HUES48 (cell line): Measurements from ENCODE around the gene YWHAE.
A peak's percentile ranks its signal among the peaks of the same experiment; 100 is the strongest.
"Not testable (repeated sequence)": the region's sequence is repeated elsewhere in the genome, so short reads cannot be mapped to it uniquely, and the experiment has no call there.

ENCODE experiments used
- H3K27ac ChIP-seq: one replicate; pipeline ENCODE4 v1.7.0; 2013; ENCODE audit warnings: low read depth, low read length, inconsistent platforms
- H3K27me3 ChIP-seq: 2 replicates; pipeline ENCODE4 v1.6.1; 2013; ENCODE audit warnings: mild to moderate bottlenecking, low read length; ENCODE audit not compliant: control insufficient read depth, insufficient read depth
- H3K36me3 ChIP-seq: 2 replicates; pipeline ENCODE4 v1.6.1; 2013; ENCODE audit warnings: low read length; ENCODE audit not compliant: control insufficient read depth, insufficient read depth
- H3K4me1 ChIP-seq: 2 replicates; pipeline ENCODE4 v1.6.1; 2013; ENCODE audit warnings: mild to moderate bottlenecking, low read length; ENCODE audit not compliant: control insufficient read depth, insufficient read depth
- H3K4me3 ChIP-seq: 2 replicates; pipeline ENCODE4 v1.5.1; 2013; ENCODE audit warnings: mild to moderate bottlenecking, low read depth, low read length
- H3K9ac ChIP-seq: 2 replicates; pipeline ENCODE4 v1.6.1; 2013; ENCODE audit warnings: mild to moderate bottlenecking, low read depth, low read length, moderate library complexity
- H3K9me3 ChIP-seq: 2 replicates; pipeline ENCODE4 v1.6.1; 2013; ENCODE audit warnings: low read length; ENCODE audit not compliant: control insufficient read depth, insufficient read depth

Gene YWHAE

GRCh38 chr17:1372618-1373017, 27.4 kb downstream of the YWHAE start:
- H3K27me3 ChIP-seq, result no peaks in the 10 kb centered on the region
- 0 out of 2 replicates have a peak, but pooled peaks cover 1% of the 10 kb centered on the region for H3K4me1 ChIP-seq
- no peak overlapping the region for H3K27ac ChIP-seq
- H3K4me3 ChIP-seq, result no peak overlapping the region
- H3K36me3 ChIP-seq, result peaks cover 15% of the 10 kb centered on the region; the same call in 1 of the 2 replicates
- H3K9ac ChIP-seq, result no peak overlapping the region
- no peaks in the 10 kb centered on the region for H3K9me3 ChIP-seq

- Histone ChIP-seq H3K27me3 (no peaks in the 10 kb centered on the region), H3K27ac (no peak overlapping the region), H3K4me3 (no peak overlapping the region), H3K36me3 (peaks cover 15% of the 10 kb centered on the region; the same call in 1 of the 2 replicates), H3K9ac (no peak overlapping the region), H3K9me3 (no peaks in the 10 kb centered on the region), H3K4me1 (peaks cover 7% of the 10 kb centered on the region; the same call in 1 of the 2 replicates)
Observed at GRCh38 chr17:1371893-1372590, 28.0 kb downstream of the YWHAE start.

- peaks cover 13% of the 10 kb centered on the region for H3K4me1 ChIP-seq
- no peaks in the 10 kb centered on the region for H3K9me3 ChIP-seq
Observed at GRCh38 chr17:1368588-1368987, 31.4 kb downstream of the YWHAE start.

GRCh38 chr17:1367351-1367745, 32.7 kb downstream of the YWHAE start:
- H3K36me3 ChIP-seq, result peaks cover 31% of the 10 kb centered on the region
- no peaks in the 10 kb centered on the region for H3K9me3 ChIP-seq
- no peaks in the 10 kb centered on the region for H3K27me3 ChIP-seq
- no peak overlapping the region for H3K4me3 ChIP-seq
- peaks cover 13% of the 10 kb centered on the region for H3K4me1 ChIP-seq
- peak overlapping the region; percentile 8 for H3K27ac ChIP-seq
- H3K9ac ChIP-seq, result no peak overlapping the region

More at GRCh38 chr17:1368588-1368987, 31.4 kb downstream of the YWHAE start:
- H3K27ac ChIP-seq, result no peak overlapping the region
- peaks cover 26% of the 10 kb centered on the region for H3K36me3 ChIP-seq
- H3K27me3 ChIP-seq, result no peaks in the 10 kb centered on the region
- no peak overlapping the region for H3K4me3 ChIP-seq
- H3K9ac ChIP-seq, result no peak overlapping the region

- H3K36me3 ChIP-seq, result peaks cover 37% of the 10 kb centered on the region
- H3K4me1 ChIP-seq, result peaks cover 13% of the 10 kb centered on the region
- no peaks in the 10 kb centered on the region for H3K9me3 ChIP-seq
- H3K27me3 ChIP-seq, result no peaks in the 10 kb centered on the region
- no peak overlapping the region for H3K4me3 ChIP-seq
- no peak overlapping the region for H3K27ac ChIP-seq
- H3K9ac ChIP-seq, result no peak overlapping the region
Observed at GRCh38 chr17:1366234-1366633, 33.8 kb downstream of the YWHAE start.

- H3K36me3 ChIP-seq, result peaks cover 42% of the 10 kb centered on the region
- no peaks in the 10 kb centered on the region for H3K9me3 ChIP-seq
- H3K4me3 ChIP-seq, result no peak overlapping the region
- H3K4me1 ChIP-seq, result peaks cover 13% of the 10 kb centered on the region
- H3K27me3 ChIP-seq, result no peaks in the 10 kb centered on the region
- H3K9ac ChIP-seq, result no peak overlapping the region
- H3K27ac ChIP-seq, result peak overlapping the region; percentile 36
Observed at GRCh38 chr17:1365445-1366039, 34.5 kb downstream of the YWHAE start.

- Histone ChIP-seq H3K9me3 (no peaks in the 10 kb centered on the region), H3K9ac (no peak overlapping the region), H3K27ac (no peak overlapping the region), H3K4me3 (no peak overlapping the region), H3K27me3 (no peaks in the 10 kb centered on the region), H3K36me3 (peaks cover 59% of the 10 kb centered on the region), H3K4me1 (peaks cover 13% of the 10 kb centered on the region)
Observed at GRCh38 chr17:1362964-1363363, 37.1 kb downstream of the YWHAE start.

- no peak overlapping the region for H3K4me3 ChIP-seq
- no peaks in the 10 kb centered on the region for H3K9me3 ChIP-seq
- H3K27me3 ChIP-seq, result no peaks in the 10 kb centered on the region
- H3K9ac ChIP-seq, result no peak overlapping the region
- no peak overlapping the region for H3K27ac ChIP-seq
- H3K36me3 ChIP-seq, result peaks cover 65% of the 10 kb centered on the region
- peaks cover 8% of the 10 kb centered on the region for H3K4me1 ChIP-seq
Observed at GRCh38 chr17:1362065-1362848, 37.8 kb downstream of the YWHAE start.

- Histone ChIP-seq H3K9ac (no peak overlapping the region), H3K36me3 (peaks cover 73% of the 10 kb centered on the region), H3K4me3 (no peak overlapping the region), H3K9me3 (no peaks in the 10 kb centered on the region), H3K4me1 (peaks cover 2% of the 10 kb centered on the region; the same call in 1 of the 2 replicates), H3K27ac (no peak overlapping the region), H3K27me3 (no peaks in the 10 kb centered on the region)
Observed at GRCh38 chr17:1360975-1361374, 39.0 kb downstream of the YWHAE start.

GRCh38 chr17:1360315-1360714, 39.7 kb downstream of the YWHAE start:
- H3K4me1 ChIP-seq, H3K9me3 ChIP-seq, H3K4me3 ChIP-seq, H3K9ac ChIP-seq, H3K27me3 ChIP-seq, H3K27ac ChIP-seq: not testable (repeated sequence)
- H3K36me3 ChIP-seq, result peaks cover 77% of the 10 kb centered on the region

- Histone ChIP-seq H3K27ac (no peak overlapping the region), H3K36me3 (peaks cover 76% of the 10 kb centered on the region), H3K4me1 (no peaks in the 10 kb centered on the region), H3K27me3 (no peaks in the 10 kb centered on the region), H3K4me3 (no peak overlapping the region), H3K9ac (no peak overlapping the region), H3K9me3 (no peaks in the 10 kb centered on the region)
Observed at GRCh38 chr17:1354030-1354429, 46.0 kb downstream of the YWHAE start.
